Epidermal melanocyte (primary cell): Measurements from ENCODE around the gene LY6G6F.
"Not testable (repeated sequence)": the region's sequence is repeated elsewhere in the genome, so short reads cannot be mapped to it uniquely, and the experiment has no call there.

Source experiments
- DNase-seq: peaks from one replicate; pipeline ENCODE4 v3.0.0; 2011; ENCODE audit warnings: low spot score; ENCODE audit not compliant: insufficient read length

Gene LY6G6F

DNA sequence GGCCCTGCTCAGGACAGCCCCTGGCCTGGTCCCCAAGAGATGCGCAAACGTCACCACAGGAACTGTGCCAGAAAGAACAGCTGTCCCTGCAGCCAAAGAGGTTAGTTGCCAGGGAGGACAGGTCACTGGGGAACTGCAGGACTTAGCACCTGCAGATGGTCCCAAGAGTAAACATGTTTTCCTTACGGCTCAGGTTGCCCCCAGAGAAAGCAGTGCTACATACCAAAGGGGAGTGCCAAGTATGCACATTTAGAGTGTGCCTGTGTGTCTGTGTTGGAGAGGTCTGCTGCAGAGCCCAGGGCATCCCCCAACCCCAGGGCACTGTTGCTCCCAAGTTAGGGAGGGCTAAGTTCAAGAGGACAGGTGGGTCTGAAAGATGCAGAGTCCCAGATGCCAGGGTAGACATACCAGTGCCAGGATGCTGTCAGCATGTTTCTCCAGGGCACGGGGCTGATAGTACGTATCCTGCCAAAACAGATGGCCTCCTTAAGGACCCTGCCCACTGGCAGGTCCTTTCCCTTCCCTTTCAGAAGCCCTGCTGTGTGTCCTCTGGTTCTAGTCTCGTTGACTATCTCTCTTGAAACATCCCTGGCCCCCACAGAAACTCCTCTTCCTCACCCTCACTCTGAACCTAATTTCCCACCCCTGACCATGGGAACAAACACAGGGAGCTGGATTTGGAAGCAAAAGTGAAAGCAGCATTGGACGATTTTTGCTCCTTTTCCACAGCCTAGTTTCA, 4.8 kb upstream of the LY6G6F start:
- no peak for DNase-seq

DNA sequence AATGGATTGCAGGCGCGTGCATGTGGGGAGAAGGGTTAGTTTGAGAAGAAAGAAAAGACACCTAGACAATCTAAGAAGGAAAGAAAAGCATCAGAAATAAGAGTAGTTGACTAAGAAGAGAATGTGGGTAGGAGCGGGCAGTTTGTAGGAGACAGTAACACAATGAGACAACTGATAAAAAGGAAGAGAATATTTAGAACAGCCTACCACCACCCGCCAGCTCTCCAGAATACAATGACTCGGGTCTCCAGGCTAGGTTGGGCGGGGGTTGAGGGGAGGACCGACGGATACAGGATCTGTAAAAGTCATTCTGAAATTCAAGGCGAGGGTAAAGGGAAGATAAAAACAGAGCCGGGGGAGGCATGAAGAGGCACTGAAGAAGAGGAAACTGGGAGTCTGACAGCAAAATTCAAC, 4.3 kb upstream of the LY6G6F start:
- no peak for DNase-seq

- DNase-seq = peak; percentile 99
These were observed 3.6 kb upstream of the LY6G6F start, which contains the start of gene ABHD16A for GRCh38 chr6:31702819-31703716. ABHD16A (minus strand) TSS chr6:31703324; CDS start chr6:31703281, 43 bp downstream.

DNA sequence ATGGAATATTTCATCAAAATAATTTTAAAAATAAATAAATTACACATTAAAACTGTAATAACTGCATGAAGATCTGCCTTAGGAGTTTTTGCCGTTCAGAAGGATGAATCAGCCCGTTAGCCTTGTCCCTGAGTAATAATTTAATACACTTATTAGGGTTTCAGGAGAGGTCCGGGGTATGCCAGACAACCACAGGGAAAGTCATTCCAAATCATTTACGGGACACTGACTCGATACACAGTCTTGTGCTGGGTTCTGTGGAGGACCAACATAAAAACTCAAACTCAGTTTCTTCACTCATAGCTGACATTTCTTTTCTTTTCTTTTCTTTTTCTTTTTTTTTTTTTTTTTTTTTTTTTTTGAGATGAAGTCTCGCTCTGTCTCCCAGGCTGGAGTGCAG, 735 bp upstream of the LY6G6F start:
- DNase-seq = no peak

DNA sequence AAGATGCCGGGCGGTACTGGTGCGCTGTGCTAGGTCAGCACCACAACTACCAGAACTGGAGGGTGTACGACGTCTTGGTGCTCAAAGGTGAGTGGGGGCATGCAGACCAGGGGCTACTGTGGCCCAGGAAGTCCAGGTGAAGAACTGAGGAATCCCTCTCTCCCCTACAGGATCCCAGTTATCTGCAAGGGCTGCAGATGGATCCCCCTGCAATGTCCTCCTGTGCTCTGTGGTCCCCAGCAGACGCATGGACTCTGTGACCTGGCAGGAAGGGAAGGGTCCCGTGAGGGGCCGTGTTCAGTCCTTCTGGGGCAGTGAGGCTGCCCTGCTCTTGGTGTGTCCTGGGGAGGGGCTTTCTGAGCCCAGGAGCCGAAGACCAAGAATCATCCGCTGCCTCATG, 1.0 kb downstream of the LY6G6F start:
- DNase-seq = no peak

GRCh38 chr6:31708224-31708623, 1.6 kb downstream of the LY6G6F start:
- no peak for DNase-seq

- not testable (repeated sequence) for DNase-seq
These were observed 2.5 kb downstream of the LY6G6F start for GRCh38 chr6:31709157-31709556.

DNA sequence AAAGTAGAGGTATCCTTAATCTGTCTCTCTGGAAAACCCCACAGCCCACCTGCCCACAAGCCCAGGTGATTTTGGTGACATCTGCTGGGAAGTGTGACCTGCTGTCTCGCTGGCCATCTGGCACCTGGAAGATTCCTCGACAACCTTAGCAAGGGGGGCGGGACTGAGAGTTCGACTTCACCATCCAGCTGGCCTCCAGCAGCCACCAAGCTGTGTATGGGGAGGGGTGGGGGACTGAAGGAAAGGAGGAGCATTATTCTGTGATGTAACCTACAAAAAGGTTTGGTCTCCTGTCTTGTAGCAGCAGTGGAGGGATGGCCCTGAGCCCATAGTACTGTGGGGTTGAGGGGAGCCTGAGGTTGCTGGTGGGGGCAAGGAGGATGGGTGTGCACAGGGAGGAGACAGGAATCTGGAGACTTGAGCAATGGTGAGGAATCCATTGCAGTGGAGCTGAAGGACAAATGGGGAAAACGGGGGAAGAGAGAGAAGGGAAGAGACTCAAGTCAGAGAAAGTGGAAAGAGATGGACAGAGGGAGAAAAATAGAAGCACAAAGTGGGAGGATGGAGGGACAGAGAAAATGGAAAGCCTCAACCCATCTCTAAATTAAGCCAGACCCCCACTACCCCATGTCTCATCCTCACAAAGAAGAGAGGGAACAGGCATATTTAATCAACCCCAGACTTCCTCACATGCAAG, 4.0 kb downstream of the LY6G6F start:
- no peak for DNase-seq

DNA sequence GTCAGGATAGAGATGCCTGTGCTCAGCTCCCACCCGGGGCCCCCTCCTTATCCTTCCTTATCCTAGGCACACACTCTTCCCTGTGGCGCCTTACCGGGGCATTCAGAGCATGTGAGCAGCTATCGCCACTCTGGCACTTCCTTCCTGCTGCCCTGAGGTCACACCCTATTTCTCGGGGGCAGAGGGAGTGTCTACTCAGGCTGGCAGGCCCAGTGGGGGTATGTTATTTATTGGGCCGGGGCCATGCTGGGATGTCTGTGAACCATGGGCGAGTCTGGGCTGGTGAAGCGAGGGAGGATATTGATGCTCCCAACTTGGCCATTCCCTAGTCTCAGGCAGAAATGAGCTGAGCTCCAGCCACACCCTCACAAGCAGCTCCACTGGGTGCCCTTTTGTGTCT, 4.6 kb downstream of the LY6G6F start:
- DNase-seq = no peak

DNA sequence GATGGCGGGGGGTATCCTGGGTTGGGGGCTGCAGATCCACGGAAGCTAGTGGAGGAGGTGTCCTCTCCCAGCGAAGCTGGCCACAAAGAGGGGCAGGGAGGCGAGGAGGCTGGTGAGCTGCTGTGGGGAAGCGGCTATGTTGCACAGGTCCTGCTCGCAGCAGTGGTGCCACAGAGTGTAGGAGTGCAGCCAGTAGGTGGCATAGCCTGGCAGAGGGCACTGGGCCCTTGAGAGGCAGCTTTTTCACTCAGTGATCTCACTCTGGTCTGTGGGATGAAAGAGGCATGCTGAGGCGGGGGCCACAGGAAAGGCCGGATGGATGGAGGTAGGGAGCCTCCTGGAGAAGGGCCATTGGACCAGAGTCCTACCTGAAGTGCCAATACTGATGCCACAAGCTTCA, 5.6 kb downstream of the LY6G6F start:
- no peak for DNase-seq

- no peak for DNase-seq
These were observed 6.8 kb downstream of the LY6G6F start for GRCh38 chr6:31713465-31713864.

DNA sequence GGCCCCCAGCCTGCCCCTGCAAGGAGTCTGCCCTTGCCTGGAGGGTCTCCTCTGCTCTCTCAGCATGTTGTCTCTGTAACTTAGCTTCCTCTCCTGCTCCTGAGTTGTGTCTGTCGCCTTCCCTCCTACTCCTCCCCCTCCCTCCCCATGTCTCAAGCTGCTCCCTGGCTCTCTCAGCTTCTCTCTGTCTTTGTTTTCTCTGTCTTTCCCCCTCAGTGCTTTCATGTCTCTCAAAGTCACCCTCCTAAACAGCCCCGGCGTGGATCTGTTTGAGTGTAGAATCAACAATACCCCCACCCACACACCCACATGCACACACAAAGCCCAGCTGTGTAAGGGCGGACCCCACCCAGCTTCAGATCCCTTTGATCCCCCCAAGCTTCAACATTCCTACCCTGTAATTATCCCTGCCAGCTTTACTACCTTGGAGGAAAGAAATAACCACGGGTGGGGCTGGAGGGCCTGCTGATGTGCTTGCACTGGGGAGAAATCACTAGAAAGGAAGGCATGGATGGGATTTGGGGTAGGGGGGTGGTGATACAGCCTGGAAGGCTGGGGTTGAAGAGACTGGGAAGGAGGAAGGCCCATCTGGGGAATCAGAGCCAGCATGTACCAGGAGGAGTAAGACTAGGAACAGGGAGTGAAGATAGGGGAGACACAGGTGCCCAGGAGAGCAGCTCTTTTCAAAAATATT, 7.5 kb downstream of the LY6G6F start:
- DNase-seq = no peak

DNA sequence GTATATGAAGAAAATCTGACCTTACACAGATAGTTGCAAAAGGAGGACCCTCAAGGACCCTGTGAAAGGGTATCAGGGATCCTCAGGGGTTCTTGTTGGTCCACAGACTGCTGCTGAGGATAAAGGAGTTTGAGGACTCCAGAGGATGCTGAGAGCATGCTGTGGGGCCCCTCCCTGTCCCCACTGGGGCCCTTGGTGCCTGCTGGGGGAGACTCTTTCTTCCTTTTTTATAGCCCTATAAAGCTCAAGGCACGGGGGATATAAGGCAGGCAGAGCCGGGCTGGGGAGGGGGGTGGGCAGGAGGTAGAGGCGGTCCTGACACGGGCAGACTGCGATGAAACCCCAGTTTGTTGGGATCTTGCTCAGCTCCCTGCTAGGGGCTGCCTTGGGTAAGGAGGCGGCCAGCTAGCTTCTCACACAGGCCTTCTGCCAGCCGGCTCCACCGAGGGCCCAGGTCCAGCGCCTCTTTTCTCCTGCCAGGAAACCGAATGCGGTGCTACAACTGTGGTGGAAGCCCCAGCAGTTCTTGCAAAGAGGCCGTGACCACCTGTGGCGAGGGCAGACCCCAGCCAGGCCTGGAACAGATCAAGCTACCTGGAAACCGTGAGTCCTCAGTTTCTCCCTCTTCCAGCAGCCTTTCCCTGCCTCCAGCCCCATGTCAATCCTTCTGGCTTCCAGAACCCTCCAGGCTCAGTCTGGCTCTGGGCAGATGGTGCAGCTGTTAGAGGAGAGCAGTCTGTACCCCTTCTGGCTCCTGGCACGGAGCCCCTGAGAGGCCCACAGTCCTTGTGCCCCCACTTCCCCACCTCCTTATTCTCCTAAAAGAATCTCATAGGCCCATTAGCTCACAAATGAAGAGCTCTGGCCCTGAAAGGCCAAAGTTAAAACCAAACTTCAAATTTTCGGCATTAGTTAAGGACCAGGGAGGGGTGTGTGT, 8.6 kb downstream of the LY6G6F start, which contains the start of gene LY6G6D:
LY6G6D (plus strand) TSS at position 327 of the 937 bp plus-strand sequence; CDS start at position 335, 8 bp downstream.
- DNase-seq = no peak

- DNase-seq = no peak
These were observed 11.0 kb downstream of the LY6G6F start for GRCh38 chr6:31717499-31718222.

DNA sequence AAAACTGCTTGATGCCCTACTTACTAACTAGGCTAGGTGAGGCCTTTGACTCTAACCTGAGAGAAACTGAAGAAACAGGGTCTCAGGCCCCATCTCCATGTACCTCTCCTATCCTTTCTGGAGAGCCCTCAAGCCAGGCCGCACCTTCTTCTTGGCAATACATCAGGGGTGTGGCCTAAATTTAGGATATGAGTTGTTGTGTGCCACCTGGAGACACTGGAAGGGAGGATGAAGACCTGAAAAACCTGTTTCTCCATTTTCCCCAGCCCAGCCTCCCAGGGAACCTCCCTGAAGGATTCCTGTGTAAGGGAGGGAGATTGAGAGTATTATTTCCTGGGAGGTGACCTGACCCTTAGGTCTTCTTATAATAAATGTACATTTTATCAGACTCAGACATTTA, 11.6 kb downstream of the LY6G6F start:
- no peak for DNase-seq

- no peak for DNase-seq
These were observed 12.3 kb downstream of the LY6G6F start for GRCh38 chr6:31719001-31719400.

DNA sequence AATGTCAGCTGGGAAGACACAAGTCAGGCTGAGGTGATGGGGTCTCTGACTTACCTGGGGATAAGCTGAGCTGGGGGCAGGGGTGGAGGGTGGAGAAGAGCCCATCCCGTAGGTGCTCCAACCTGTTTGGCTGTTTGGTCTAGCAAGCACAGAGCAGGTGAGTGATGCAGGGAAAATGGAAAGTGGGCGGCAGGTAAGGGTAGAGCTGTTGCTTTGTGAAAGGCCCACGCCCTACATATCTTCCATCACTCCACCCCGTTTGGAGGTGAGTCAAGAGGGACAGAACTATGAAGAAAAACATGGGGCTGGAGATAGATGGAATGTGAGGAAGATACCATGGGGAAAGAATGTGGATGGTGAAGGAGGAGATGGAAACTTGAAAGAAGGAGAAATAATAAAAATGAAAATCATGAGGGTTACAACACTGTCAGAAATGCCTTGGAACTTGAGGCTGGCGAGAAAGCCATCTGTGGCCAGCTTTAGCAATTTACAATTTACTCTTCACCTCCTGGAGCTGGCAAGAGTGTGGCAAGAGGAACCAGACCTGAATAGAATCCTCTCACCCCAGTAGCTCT, 13.6 kb downstream of the LY6G6F start:
- DNase-seq = no peak

DNA sequence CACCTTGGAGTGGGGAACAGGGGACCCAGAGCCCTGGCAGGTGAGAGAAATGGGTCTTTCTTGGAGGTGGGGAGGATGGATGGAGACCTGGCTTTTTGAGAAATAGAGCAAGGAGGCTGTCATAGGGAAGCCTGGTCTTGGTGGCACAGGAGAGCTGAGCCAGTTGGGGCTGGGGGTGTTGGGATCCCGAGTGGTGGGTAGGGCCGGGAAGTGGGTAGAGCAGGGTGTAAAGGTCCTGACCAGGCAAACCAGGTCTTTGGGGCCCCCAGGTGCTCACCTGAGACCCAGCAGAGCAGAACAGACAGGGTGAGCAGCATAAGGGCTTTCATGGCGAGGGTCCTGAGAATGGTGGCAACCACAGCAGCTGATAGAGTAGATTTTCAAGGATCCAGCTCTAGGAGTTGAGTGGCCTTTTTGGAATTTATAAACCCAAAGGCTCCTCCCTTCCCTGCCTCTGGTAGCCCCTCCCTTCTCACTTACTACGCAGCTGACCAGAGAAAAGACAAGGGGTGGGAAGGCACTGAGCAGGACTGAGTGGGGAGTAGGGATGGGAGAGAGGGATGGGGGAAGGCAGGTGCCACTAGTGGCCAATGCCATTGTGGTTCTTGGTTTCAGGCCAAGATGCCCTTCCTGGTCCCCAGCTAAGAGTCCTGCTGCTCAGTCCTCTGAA, 14.8 kb downstream of the LY6G6F start, which contains the start of gene LY6G6C:
LY6G6C (minus strand) TSS at position 396 of the 670 bp plus-strand sequence; CDS start at position 329, 67 bp downstream.
- DNase-seq = no peak
